ENCODE measurements around the gene PPP4C.

DNA sequence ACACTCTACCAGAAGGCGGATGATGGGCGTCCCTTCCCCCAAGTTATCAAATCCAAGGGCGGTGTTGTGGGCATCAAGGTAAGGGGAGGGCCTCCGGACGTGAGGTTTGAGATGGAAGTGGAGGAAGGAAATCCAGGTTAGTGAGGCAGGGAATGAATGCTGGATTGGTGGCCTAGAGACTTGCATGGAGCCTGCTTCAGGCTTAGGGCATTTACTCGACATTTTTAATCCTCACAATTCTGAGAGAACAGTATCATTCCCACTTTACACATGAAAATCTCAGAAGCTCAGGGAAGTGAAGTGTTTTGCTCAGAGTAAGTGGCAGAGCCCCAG is 8.2 kb upstream of the PPP4C start:
- TF ChIP-seq, protein P1, sequence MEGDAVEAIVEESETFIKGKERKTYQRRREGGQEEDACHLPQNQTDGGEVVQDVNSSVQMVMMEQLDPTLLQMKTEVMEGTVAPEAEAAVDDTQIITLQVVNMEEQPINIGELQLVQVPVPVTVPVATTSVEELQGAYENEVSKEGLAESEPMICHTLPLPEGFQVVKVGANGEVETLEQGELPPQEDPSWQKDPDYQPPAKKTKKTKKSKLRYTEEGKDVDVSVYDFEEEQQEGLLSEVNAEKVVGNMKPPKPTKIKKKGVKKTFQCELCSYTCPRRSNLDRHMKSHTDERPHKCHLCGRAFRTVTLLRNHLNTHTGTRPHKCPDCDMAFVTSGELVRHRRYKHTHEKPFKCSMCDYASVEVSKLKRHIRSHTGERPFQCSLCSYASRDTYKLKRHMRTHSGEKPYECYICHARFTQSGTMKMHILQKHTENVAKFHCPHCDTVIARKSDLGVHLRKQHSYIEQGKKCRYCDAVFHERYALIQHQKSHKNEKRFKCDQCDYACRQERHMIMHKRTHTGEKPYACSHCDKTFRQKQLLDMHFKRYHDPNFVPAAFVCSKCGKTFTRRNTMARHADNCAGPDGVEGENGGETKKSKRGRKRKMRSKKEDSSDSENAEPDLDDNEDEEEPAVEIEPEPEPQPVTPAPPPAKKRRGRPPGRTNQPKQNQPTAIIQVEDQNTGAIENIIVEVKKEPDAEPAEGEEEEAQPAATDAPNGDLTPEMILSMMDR (IDR thresholded peaks at IDR 0.05; ENCODE audit: poor library complexity, severe bottlenecking) = no peak
- TF ChIP-seq EP300 (conservative IDR thresholded peaks at IDR 0.05; ENCODE audit: poor library complexity, severe bottlenecking) (no peak), EZH2 (IDR thresholded peaks at IDR 0.05; ENCODE audit: borderline replicate concordance, insufficient read depth, low read length, poor library complexity, severe bottlenecking) (no peak), POLR2AphosphoS5 (IDR thresholded peaks at IDR 0.05) (no peak), SMC3 (conservative IDR thresholded peaks at IDR 0.05; ENCODE audit: poor library complexity) (no peak), TAF1 (IDR thresholded peaks at IDR 0.05; ENCODE audit: low read depth) (no peak), RAD21 (conservative IDR thresholded peaks at IDR 0.05) (no peak)
- TF ChIP-seq, protein P2, sequence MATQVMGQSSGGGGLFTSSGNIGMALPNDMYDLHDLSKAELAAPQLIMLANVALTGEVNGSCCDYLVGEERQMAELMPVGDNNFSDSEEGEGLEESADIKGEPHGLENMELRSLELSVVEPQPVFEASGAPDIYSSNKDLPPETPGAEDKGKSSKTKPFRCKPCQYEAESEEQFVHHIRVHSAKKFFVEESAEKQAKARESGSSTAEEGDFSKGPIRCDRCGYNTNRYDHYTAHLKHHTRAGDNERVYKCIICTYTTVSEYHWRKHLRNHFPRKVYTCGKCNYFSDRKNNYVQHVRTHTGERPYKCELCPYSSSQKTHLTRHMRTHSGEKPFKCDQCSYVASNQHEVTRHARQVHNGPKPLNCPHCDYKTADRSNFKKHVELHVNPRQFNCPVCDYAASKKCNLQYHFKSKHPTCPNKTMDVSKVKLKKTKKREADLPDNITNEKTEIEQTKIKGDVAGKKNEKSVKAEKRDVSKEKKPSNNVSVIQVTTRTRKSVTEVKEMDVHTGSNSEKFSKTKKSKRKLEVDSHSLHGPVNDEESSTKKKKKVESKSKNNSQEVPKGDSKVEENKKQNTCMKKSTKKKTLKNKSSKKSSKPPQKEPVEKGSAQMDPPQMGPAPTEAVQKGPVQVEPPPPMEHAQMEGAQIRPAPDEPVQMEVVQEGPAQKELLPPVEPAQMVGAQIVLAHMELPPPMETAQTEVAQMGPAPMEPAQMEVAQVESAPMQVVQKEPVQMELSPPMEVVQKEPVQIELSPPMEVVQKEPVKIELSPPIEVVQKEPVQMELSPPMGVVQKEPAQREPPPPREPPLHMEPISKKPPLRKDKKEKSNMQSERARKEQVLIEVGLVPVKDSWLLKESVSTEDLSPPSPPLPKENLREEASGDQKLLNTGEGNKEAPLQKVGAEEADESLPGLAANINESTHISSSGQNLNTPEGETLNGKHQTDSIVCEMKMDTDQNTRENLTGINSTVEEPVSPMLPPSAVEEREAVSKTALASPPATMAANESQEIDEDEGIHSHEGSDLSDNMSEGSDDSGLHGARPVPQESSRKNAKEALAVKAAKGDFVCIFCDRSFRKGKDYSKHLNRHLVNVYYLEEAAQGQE (IDR thresholded peaks at IDR 0.05; ENCODE audit: borderline replicate concordance) = no peak

All from neural cell (in vitro differentiated cells).